K562 (cell line): Measurements from ENCODE around the gene LAPTM4A. TPM values are rescaled to one million over a fixed set of nuclear protein-coding genes. Genes with fewer than 3 reads are reported as not detected.

Experiments
- E2F1 ChIP-seq: sonication (generic); formaldehyde crosslinking; IDR thresholded peaks from 2 replicates; pipeline ENCODE4 v1.8.1; 2023; ENCODE audit warnings: mild to moderate bottlenecking, missing genetic modification reagents, moderate library complexity
- ELK1 ChIP-seq: sonication (generic); formaldehyde crosslinking; IDR thresholded peaks from 2 replicates; pipeline ENCODE4 v1.8.1; 2022; ENCODE audit warnings: missing genetic modification reagents
- EP300 ChIP-seq: IDR thresholded peaks from 2 replicates; pipeline ENCODE4 v1.6.1; 2012; ENCODE audit warnings: low read length, improper control_type of control experiment
- EZH2 ChIP-seq: IDR thresholded peaks from 2 replicates; pipeline ENCODE4 v1.6.1; 2012; ENCODE audit warnings: low read depth, mild to moderate bottlenecking, inconsistent platforms, low read length, borderline replicate concordance
- LCOR ChIP-seq: sonication (generic); formaldehyde crosslinking; IDR thresholded peaks from 2 replicates; pipeline ENCODE4 v1.8.0; 2022; ENCODE audit warnings: mild to moderate bottlenecking, missing genetic modification reagents
- MECOM ChIP-seq: fragments of 250-450 bp; sonication (Bioruptor Pico); IDR thresholded peaks from 2 replicates; pipeline ENCODE4 v1.8.0; 2022; ENCODE audit warnings: inconsistent platforms
- MEF2A ChIP-seq: IDR thresholded peaks from 2 replicates; pipeline ENCODE4 v1.6.1; 2011; ENCODE audit warnings: low read depth, mild to moderate bottlenecking, low read length, moderate library complexity; ENCODE audit not compliant: control insufficient read depth
- MTA3 ChIP-seq: fragments of 450-650 bp; formaldehyde crosslinking; IDR thresholded peaks from 2 replicates; pipeline ENCODE4 v1.6.1; 2017; ENCODE audit warnings: mild to moderate bottlenecking, borderline replicate concordance
- OTX1 ChIP-seq: fragments of 450-650 bp; formaldehyde crosslinking; IDR thresholded peaks from 2 replicates; pipeline ENCODE4 v1.4.0; 2022; ENCODE audit warnings: mild to moderate bottlenecking
- PHTF2 ChIP-seq: fragments of 250-450 bp; sonication (Bioruptor Pico); IDR thresholded peaks from 2 replicates; pipeline ENCODE4 v1.5.0; 2021; ENCODE audit warnings: mild to moderate bottlenecking
- PML ChIP-seq: IDR thresholded peaks from 2 replicates; pipeline ENCODE4 v1.6.1; 2012; ENCODE audit warnings: low read length, inconsistent platforms
- RCOR1 ChIP-seq, 2 experiments: IDR thresholded peaks; 2 replicates each; pipeline ENCODE4 v1.6.1; 2012; ENCODE audit warnings: low read depth in 2 of 2, low read length in 2 of 2, borderline replicate concordance in 1 of 2, improper control_type of control experiment in 1 of 2
- TRIM28 ChIP-seq: fragments of 450-650 bp; IDR thresholded peaks from 2 replicates; pipeline ENCODE4 v1.6.1; 2017
- ZBTB40 ChIP-seq, 2 experiments: fragments of 450-650 bp in 1 of 2; sonication (generic) in 1 of 2; formaldehyde crosslinking in 1 of 2; IDR thresholded peaks; 2 replicates each; pipeline versions ENCODE4 v1.7.1 to v1.9.0; 2016 to 2022; ENCODE audit warnings: inconsistent platforms in 1 of 2, mild to moderate bottlenecking in 1 of 2, missing genetic modification reagents in 1 of 2
- ZC3H11A ChIP-seq: IDR thresholded peaks from 2 replicates; pipeline ENCODE4 v1.6.1; 2012; ENCODE audit warnings: low read depth, low read length, improper control_type of control experiment
- ZC3H4 ChIP-seq: sonication (generic); formaldehyde crosslinking; IDR thresholded peaks from 2 replicates; pipeline ENCODE4 v1.9.0; 2021; ENCODE audit warnings: missing genetic modification reagents, borderline replicate concordance
- ZNF764 ChIP-seq: fragments of 250-450 bp; sonication (Bioruptor Pico); IDR thresholded peaks from 2 replicates; pipeline ENCODE4 v1.4.0; 2020; ENCODE audit warnings: low read depth, mild to moderate bottlenecking, moderate library complexity
- ZNF77 ChIP-seq: fragments of 250-450 bp; sonication (Bioruptor Pico); IDR thresholded peaks from 2 replicates; pipeline ENCODE4 v1.5.0; 2020
- polyA plus RNA-seq, 8 experiments: library from polyadenylated mRNA; depleted of rRNA in 4 of 8; stranded (reverse) in 5 of 8; unstranded in 3 of 8; fragments of >200 nt; fragmentation: Nextera tagmentation in 2 of 8; fragmentation: Illumina TruSeq in 1 of 8; extraction: Ambion mirVana in 2 of 8; extraction: Trizol in 1 of 8; gene quantifications; 2 replicates each; pipeline versions ENCODE4 v1.2.1 to v1.2.3, GENCODE V29; 2011 to 2014; ENCODE audit warnings: inconsistent platforms in 1 of 8, missing spikeins in 1 of 8
- total RNA-seq, 7 experiments: library from RNA; depleted of rRNA in 6 of 7; stranded (reverse); fragments of >200 nt in 6 of 7; fragmentation: Illumina TruSeq in 2 of 7; extraction: Trizol in 2 of 7; gene quantifications; 2 replicates each; pipeline versions ENCODE4 v1.2.1 to v1.2.3, GENCODE V29; 2011 to 2021; ENCODE audit warnings: low replicate concordance in 1 of 7

The LAPTM4A gene
- total and polyA plus RNA-seq, 9 of the 15 experiments (the other 6 are each of a cell fraction or from before 2014, with no cell fraction given), result 13.4 to 157 (median 50.1) TPM

GRCh38 chr2:20052861-20053281 is 1.4 kb upstream of the LAPTM4A start (continued):
- TF ChIP-seq ELK1, result no peak
- TF ChIP-seq RCOR1 (IDR thresholded peaks at IDR 0.05; ENCODE audit: borderline replicate concordance in 1 of 2, low read depth in 2 of 2, low read length in 2 of 2), result peak in 1 of 2 experiments; percentile 68; a peak in 1 of 4 replicates
- TF ChIP-seq PHTF2, result no peak
- TF ChIP-seq ZC3H11A, result no peak
- no peak for TF ChIP-seq LCOR (CRISPR knock-in tag)
- TF ChIP-seq ZNF77 (CRISPR knock-in tag), result no peak
- no peak for TF ChIP-seq OTX1 (CRISPR knock-in tag)
- no peak for TF ChIP-seq TRIM28
- TF ChIP-seq ZBTB40 (IDR thresholded peaks at IDR 0.05), result no peak
- TF ChIP-seq ZBTB40 (CRISPR knock-in tag; IDR thresholded peaks at IDR 0.05), result no peak
- no peak for TF ChIP-seq EZH2
- no peak for TF ChIP-seq MEF2A
- TF ChIP-seq MECOM (CRISPR knock-in tag), result no peak
- no peak for TF ChIP-seq ZNF764 (CRISPR knock-in tag)
- TF ChIP-seq PML, result peak; percentile 45; the same call in 1 of the 2 replicates
- no peak for TF ChIP-seq ZC3H4 (CRISPR knock-in tag)
- 0 out of 2 replicates have a peak, but pooled peaks have one; percentile 24 for TF ChIP-seq MTA3
- no peak for TF ChIP-seq E2F1 (CRISPR knock-in tag)
- peak; percentile 78; the same call in 1 of the 2 replicates for TF ChIP-seq EP300
